AG10803 (cell line): ENCODE measurements around the gene RIPK1.
"Not testable (repeated sequence)": the region's sequence is repeated elsewhere in the genome, so short reads cannot be mapped to it uniquely, and the experiment has no call there.

Experiments used
- DNase-seq: peaks from one replicate; pipeline ENCODE4 v3.0.0; 2010; ENCODE audit warnings: low read depth
- H3K4me3 ChIP-seq: 2 replicates; pipeline ENCODE4 v1.5.1; 2011; ENCODE audit warnings: mild to moderate bottlenecking, low read length, control low read depth
- CTCF ChIP-seq: conservative IDR thresholded peaks from 2 replicates; pipeline ENCODE4 v1.5.1; 2011; ENCODE audit warnings: mild to moderate bottlenecking, low read length, control low read depth, inconsistent platforms

RIPK1 gene

GRCh38 chr6:3037638-3038365 lies 30.5 kb upstream of the RIPK1 start:
- no peak for TF ChIP-seq CTCF

GRCh38 chr6:3039384-3039783 lies 28.9 kb upstream of the RIPK1 start:
- DNase-seq = no peak
- H3K4me3 ChIP-seq = no peak overlapping the region
- no peak for TF ChIP-seq CTCF

More at GRCh38 chr6:3037638-3038365, 30.5 kb upstream of the RIPK1 start:
- no peak overlapping the region for H3K4me3 ChIP-seq
- no peak for DNase-seq

- no peak overlapping the region for H3K4me3 ChIP-seq
- TF ChIP-seq CTCF = no peak
- DNase-seq = no peak
Measured at GRCh38 chr6:3041147-3041546, 27.1 kb upstream of the RIPK1 start.

- no peak overlapping the region for H3K4me3 ChIP-seq
- DNase-seq = no peak
- TF ChIP-seq CTCF = no peak
Measured at GRCh38 chr6:3041606-3042005, 26.7 kb upstream of the RIPK1 start.

- no peak for TF ChIP-seq CTCF
- DNase-seq = no peak
- H3K4me3 ChIP-seq = no peak overlapping the region
Measured at GRCh38 chr6:3045369-3045768, 22.9 kb upstream of the RIPK1 start.

- no peak for DNase-seq
- H3K4me3 ChIP-seq = no peak overlapping the region
- TF ChIP-seq CTCF = no peak
Measured at GRCh38 chr6:3045777-3046176, 22.5 kb upstream of the RIPK1 start.

GRCh38 chr6:3046295-3046694 lies 22.0 kb upstream of the RIPK1 start:
- DNase-seq = no peak
- H3K4me3 ChIP-seq = no peak overlapping the region
- no peak for TF ChIP-seq CTCF

- not testable (repeated sequence) for DNase-seq, H3K4me3 ChIP-seq
Measured at GRCh38 chr6:3048009-3048408, 20.3 kb upstream of the RIPK1 start.
